Stimulated activated naive CD4-positive, alpha-beta T cell (primary cell): ENCODE measurements around the gene CCSAP.

Source experiments
- DNase-seq, 6 experiments: peaks; one replicate each; lab custom pipeline; 2025; lab: John Stamatoyannopoulos, UW

The CCSAP gene

GRCh38 chr1:229286099-229286766, 56.6 kb downstream of the CCSAP start:
- DNase-seq = no peak

- no peak for DNase-seq
These were observed 57.4 kb downstream of the CCSAP start for GRCh38 chr1:229285440-229285839.

GRCh38 chr1:229284887-229285286, 58.0 kb downstream of the CCSAP start:
- no peak for DNase-seq

- no peak for DNase-seq
These were observed 59.6 kb downstream of the CCSAP start for GRCh38 chr1:229283183-229283611.

GRCh38 chr1:229282295-229282823, 60.5 kb downstream of the CCSAP start:
- no peak for DNase-seq

GRCh38 chr1:229281339-229281926, 61.4 kb downstream of the CCSAP start:
- DNase-seq = no peak

GRCh38 chr1:229280921-229281320, 61.9 kb downstream of the CCSAP start:
- DNase-seq = no peak

GRCh38 chr1:229280037-229280828, 62.6 kb downstream of the CCSAP start:
- no peak for DNase-seq

- no peak for DNase-seq
These were observed 63.6 kb downstream of the CCSAP start for GRCh38 chr1:229279242-229279641.

GRCh38 chr1:229278120-229278741, 64.6 kb downstream of the CCSAP start:
- no peak for DNase-seq

- DNase-seq = no peak
These were observed 67.8 kb downstream of the CCSAP start for GRCh38 chr1:229275005-229275404.

- no peak for DNase-seq
These were observed 69.2 kb downstream of the CCSAP start for GRCh38 chr1:229273507-229274232.

- no peak for DNase-seq
These were observed 70.4 kb downstream of the CCSAP start for GRCh38 chr1:229272164-229273158.

- peak in 3 of 6 experiments; percentile 29 to 48 (median 40) for DNase-seq
These were observed 71.2 kb downstream of the CCSAP start for GRCh38 chr1:229271448-229272159.
